ENCODE results near the gene SYNE2.
"Not testable (repeated sequence)": the region's sequence is repeated elsewhere in the genome, so short reads cannot be mapped to it uniquely, and the experiment has no call there.

SYNE2 gene

GRCh38 chr14:64200170-64200569 is 347.4 kb downstream of the SYNE2 start:
- DNase-seq: no peak

GRCh38 chr14:64201296-64201695 is 348.5 kb downstream of the SYNE2 start:
- DNase-seq: no peak

GRCh38 chr14:64201921-64202545 is 349.2 kb downstream of the SYNE2 start:
- DNase-seq: no peak

GRCh38 chr14:64202716-64203115 is 349.9 kb downstream of the SYNE2 start:
- no peak for DNase-seq

- DNase-seq: no peak
Measured at GRCh38 chr14:64203366-64204006, 350.7 kb downstream of the SYNE2 start.

- no peak for DNase-seq
Measured at GRCh38 chr14:64208261-64208660, 355.5 kb downstream of the SYNE2 start.

GRCh38 chr14:64208981-64209380 is 356.2 kb downstream of the SYNE2 start:
- DNase-seq: no peak

- DNase-seq: no peak
Measured at GRCh38 chr14:64209444-64210131, 356.8 kb downstream of the SYNE2 start.

GRCh38 chr14:64210216-64210615 is 357.4 kb downstream of the SYNE2 start:
- no peak for DNase-seq

GRCh38 chr14:64210912-64211311 is 358.1 kb downstream of the SYNE2 start:
- DNase-seq: not testable (repeated sequence)

- DNase-seq: no peak
Measured at GRCh38 chr14:64212666-64213065, 359.9 kb downstream of the SYNE2 start.

GRCh38 chr14:64213086-64213485 is 360.3 kb downstream of the SYNE2 start:
- no peak for DNase-seq

GRCh38 chr14:64213853-64214570 is 361.2 kb downstream of the SYNE2 start:
- DNase-seq: no peak

GRCh38 chr14:64215274-64215673 is 362.5 kb downstream of the SYNE2 start:
- no peak for DNase-seq

- no peak for DNase-seq
Measured at GRCh38 chr14:64215978-64216377, 363.2 kb downstream of the SYNE2 start.

- no peak for DNase-seq
Measured at GRCh38 chr14:64217308-64217707, 364.5 kb downstream of the SYNE2 start.

GRCh38 chr14:64217834-64218233 is 365.0 kb downstream of the SYNE2 start:
- no peak for DNase-seq

- no peak for DNase-seq
Measured at GRCh38 chr14:64218344-64219240, 365.8 kb downstream of the SYNE2 start.

- no peak for DNase-seq
Measured at GRCh38 chr14:64220056-64220455, 367.3 kb downstream of the SYNE2 start.

- DNase-seq: no peak
Measured at GRCh38 chr14:64220466-64220865, 367.7 kb downstream of the SYNE2 start.

GRCh38 chr14:64221391-64222003 is 368.7 kb downstream of the SYNE2 start:
- DNase-seq: no peak
